Hippocampal formation (tissue), 2 donors: Measurements from ENCODE around the gene NDUFV2.
"Not testable (repeated sequence)": the region's sequence is repeated elsewhere in the genome, so short reads cannot be mapped to it uniquely, and the experiment has no call there.

Source experiments
- DNase-seq, 2 donors: peaks; one replicate each; lab custom pipeline; 2025; lab: John Stamatoyannopoulos, UW

Gene NDUFV2

DNA sequence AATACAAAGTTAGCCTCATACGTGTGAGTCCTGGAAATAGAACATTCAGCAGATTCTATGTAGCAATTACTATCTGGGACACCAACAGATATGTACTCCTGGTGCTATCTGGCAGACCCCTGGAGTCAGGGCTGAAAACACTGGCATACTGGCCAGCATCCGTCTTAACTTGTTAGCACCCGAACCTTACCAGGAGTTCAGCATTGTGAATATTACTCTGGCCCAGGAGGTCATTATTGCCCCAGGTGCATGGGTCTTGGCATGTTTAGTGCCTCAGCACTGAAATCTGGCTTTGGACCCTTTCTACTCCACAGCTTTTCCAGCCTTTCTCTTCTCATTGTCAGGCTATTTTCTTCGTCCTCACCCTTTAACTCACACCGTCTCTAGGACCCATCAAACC, 11.9 kb upstream of the NDUFV2 start:
- no peak for DNase-seq

DNA sequence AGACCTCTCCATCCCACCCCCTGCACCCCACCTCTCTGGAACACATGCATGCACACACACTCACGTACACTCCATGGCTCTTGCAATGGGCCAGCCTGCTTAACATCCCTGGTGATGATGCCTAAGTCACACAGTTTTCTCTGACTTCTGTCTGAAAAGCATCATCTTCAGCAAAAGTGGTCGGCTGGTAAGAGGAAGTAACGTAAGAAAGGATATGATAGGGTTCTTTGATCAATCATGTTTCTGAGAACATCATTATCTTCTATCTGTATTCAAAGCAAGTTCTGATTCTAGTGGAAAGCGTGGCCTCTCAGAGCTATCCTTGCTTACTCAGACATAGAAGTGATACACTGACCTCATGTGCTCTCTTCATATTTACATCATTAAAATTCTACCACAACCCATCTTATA, 11.4 kb upstream of the NDUFV2 start:
- no peak for DNase-seq

DNA sequence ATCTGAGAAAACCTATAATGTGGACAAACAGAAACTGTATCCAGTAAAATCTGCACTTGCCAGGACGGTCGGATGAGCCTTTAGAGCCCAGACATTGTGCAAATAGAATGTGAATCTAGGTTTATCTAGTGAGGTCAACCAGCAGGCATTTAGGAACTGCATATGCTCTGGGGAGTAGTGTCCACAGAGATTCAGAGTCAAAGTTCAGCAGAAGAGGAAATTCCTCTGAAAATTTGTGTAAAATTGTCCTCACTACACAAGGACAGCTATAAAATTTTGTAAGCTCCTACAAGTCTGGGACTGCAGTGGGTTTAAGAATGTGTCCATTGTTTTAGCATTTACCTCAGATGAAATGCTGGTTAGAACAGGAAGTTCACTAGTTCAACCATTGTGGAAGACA, 9.8 kb upstream of the NDUFV2 start:
- no peak for DNase-seq

DNA sequence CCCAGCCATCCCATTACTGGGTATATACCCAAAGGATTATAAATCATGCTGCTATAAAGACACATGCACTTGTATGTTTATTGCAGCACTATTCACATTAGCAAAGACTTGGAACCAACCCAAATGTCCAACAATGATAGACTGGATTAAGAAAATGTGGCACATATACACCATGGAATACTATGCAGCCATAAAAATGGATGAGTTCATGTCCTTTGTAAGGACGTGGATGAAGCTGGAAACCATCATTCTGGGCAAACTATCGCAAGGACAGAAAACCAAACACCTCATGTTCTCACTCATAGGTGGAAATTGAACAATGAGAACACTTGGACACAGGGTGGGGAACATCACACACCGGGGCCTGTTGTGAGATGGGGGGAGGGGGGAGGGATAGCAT, 9.4 kb upstream of the NDUFV2 start:
- DNase-seq = not testable (repeated sequence)

DNA sequence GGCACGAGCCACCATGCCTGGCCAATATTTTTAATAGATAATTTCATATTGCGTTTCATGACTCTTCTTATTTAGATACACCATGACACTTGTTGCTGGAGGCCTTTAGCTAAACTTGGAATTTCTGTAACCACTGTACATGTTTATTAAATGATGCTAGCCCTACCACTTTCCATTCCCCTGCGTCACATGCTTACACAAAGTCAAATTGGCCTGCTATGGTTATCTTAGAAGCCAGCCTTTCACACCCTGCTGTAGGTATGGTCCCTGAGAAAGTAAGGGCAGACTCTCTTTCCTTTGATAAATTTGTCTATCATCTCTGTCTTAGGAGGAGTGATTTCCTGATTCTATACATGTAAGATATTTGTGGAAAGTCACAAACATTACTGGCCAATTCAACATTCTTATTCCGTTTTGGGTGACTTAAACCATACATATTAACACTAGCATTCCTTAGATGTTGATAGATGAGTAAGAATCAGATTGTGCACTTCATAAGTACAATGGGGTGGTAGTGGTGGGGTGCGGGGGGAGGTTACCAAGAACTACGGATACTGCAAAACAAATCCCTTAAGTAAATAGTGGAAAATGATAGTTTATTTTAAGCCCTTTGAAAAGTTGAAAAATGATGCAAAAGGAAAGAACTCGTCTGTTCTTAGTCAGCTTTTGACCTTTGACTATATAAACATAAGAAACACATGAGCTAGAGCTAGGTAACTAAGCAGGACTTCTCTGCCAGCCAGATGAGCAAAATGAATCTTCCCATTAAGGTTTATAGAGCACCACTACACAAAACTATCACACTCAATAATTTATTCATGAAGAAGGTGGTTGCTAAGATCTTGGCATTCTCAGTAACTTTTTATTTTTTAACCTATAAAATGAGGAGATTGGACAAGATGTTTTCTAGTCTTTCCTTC, 7.9 kb upstream of the NDUFV2 start:
- DNase-seq = no peak

DNA sequence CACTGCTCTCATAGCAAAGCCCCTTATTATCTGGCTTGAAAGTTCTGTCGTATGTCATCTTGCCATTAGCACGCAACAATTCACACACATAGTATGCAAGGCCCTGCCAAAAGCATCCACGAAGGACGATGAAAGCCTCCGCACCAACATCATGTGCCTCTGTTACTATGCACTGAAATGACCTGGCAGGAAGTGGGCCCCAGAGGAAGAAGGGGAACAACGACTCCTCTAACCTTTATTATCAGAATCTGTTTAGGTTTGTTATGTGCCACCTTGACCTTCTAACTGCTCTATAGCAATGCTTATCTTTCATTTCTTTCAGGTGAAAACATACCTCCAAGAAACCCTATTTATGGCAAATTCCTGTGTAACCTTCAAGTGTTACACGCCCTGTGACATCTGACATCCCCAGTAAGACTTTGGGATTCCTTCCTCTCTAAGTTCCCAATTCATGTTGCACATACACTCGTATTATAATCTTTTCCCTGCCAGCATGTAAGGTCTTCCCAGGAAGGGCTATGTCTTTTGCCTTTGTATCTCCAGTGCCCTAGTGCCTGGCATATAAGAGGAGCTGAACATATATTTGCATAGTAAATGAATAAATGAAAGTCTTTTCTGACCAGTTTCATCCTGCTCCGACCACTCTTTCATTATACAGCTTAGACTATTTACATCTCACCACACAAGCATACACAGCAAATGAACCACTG, 7.0 kb upstream of the NDUFV2 start:
- no peak for DNase-seq

DNA sequence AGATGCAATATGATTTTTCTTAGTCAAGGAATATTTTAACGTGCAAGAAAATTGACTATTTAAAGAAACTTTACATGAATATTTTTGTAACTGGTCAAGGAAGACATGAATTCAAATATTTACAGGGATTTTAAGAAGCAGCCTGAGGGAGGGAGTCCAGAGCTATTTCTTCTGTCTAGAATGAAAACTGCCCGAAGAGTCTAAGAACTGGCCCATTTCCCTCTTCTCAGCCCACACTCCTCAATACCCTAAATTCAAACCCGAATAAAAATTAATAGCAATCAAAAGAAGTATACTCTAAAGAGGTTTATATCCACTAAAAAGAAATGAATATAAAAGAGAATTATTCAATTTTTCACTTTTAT, 6.5 kb upstream of the NDUFV2 start:
- no peak for DNase-seq

DNA sequence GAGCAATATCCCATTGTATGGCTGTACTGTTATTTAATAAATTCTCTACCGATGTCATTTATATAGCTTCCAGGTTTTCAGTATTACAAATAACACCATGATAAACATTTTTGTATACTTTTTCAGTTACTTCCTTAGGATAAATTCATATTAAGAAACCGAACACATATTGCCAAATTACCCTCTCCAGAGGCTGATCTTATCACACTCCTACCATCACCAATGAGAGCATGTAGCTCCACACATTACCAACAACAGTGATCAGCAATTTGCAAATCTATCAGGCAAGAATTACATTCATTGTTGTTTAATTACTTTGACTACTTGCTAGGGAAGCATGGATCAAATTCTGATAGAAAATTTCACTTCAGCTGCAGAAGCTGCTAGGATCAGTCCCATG, 5.8 kb upstream of the NDUFV2 start:
- DNase-seq = no peak

DNA sequence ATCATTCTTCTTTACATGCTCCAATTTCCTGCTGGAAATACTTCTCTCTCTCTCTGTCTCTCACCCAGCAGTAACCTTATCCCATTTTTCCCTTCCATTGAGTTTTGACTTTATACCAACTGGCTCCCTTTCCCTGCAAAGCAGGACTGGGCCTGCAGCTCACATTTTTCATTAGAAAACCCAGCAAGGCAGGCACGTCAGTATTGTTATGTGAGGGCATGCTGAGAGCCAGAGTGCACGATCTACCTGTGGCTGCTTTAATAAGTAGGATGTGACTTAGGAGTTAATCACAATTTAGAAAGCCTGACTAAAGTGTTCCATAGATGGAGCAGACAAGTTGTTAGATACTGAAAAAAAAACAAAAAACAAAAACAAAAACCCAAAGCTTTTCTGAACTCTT, 5.2 kb upstream of the NDUFV2 start:
- no peak for DNase-seq

DNA sequence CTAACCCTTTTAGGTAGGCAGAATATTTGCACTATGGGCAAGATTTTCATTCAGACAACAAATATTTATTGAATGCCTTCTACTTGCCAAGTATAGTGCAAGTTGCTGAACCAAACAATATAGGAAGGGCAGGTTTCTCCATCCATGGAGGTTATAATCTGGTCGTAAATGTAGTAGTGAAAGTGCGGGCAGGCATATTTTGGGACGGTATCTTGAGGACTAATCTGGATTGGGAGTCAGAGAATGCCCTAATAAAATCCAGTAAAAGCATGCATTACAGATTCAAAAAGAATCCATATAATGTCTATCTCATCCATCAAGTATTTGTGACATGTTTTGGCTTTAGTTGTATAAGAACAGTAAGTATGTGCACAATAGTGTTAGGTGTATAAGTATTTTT, 1.7 kb upstream of the NDUFV2 start:
- no peak for DNase-seq

DNA sequence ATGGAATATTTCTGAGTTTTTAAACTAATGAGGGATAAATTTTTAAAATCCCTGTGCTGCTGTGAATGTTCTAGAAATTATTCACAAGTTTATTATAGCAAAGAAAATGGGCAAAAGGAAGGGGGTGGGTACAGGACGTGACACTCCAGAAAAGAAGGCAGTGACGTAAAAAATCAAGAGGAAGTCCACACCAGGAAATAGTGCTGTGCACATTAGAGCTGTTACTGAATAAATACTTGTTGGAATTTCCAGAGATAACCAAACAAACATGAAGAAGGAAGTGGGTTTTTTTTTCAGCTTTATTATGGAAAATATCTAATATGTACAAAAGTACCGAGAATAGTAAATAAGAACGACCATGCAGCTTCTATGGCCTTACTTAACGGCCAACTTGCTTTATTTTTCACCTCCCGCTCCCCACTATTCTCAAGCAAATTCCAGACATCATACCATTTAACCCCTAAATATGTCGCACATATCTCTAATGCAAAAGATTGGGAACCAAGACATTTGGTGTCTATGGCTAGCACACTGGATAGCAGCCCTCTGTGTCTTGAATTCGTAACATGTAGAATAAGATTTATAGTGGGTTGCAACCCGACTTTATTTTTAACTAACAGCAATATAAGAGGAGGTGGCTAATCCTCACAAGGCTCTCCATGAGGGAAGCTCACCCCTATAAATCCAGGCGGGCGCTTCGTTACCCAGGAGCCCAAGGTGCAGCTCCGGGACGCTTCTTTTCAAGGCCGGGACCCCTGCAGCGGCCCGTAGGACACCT, 580 bp upstream of the NDUFV2 start:
- peak in 1 of 2 donors; percentile 47 for DNase-seq

DNA sequence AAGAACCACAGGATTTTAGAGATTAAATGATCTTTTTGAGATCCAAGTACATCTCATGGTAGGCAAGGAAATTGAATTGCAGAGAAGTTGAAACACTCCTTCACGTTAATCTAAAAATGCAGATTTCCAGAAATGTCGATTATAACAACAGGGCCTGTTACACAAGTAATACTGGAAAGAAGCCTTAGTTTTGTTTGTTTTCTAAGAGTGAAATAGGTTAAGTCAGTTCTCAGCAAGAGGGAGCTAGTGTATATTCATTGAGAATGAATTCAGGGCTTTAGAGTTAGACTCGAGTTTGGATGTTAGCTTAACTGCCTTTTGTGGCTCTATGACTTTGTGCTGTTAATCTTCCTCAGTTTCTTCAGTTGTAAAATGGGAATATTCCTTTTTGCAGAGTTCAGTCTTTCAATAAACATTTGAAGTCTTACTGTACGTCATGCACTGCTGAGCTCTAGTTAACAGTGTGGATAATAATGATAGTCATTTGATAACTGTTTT, 926 bp downstream of the NDUFV2 start:
- peak in 1 of 2 donors; percentile 26 for DNase-seq

DNA sequence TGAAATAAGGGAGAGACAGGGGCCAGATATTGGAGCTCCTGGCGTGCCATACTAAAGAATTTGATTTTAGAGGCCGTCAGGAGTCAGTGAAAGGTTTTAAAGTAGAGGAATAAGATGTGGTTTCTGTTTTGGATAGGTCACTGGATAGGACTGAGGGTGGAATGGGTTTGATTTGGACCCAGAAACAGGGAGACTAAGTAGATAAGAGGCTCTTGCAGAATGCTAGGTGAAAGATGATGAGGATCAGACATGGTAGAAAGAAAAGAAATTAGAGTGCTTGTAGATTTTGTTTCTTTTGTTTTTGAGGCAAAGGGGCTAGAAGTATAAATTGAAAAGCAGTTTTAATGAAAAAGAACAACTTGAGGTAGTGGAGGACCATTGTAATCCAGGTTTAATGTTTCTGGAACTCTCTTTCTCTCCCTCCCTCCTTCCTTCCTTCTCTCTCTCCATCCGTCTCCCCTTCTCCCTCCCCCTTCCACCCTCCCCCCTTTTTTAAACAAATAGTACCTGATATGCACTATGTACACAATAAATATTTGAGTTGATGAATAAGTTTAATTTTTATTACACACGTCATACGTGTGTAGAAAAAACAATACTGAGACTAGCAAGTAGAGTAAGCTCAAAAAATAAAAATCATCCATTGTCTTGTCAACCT, 1.9 kb downstream of the NDUFV2 start:
- no peak for DNase-seq

DNA sequence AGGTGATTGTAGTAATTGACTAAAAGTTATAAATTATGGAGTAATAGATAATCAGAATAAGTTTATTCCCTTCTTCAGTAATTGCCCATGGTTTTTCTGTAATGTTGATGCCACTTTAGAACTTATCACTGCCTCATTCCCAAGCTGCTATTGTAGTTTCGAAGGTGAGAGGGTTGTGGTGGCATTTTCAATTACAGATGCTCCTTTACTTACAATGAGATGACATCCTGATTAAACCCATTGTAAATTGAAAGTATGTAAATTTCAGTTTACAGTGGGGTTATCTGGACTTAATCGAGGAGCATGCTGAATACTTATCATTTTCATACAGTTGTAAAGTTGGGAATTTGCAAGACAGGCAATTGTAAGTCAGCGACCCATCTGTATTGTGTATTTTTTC, 2.9 kb downstream of the NDUFV2 start:
- DNase-seq = no peak

DNA sequence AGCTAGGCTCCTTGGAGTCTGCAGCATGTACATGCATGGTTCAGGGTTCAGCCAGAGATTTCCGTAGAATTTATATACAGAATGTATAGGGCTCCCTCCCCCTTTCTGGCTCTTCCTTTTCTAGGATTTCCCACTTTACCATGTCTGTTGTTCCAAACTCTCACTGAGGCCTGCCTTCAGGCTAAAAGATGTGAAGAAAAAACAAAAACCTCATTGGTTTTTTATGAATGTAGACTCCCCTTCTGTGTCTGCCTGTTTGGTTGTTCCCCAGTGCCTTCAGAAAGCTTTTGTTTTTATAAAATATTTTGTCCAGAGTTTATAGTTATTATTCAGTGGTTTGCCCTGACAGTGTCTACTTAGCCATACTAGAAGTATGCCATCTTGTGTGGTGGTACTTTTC, 3.6 kb downstream of the NDUFV2 start:
- no peak for DNase-seq

DNA sequence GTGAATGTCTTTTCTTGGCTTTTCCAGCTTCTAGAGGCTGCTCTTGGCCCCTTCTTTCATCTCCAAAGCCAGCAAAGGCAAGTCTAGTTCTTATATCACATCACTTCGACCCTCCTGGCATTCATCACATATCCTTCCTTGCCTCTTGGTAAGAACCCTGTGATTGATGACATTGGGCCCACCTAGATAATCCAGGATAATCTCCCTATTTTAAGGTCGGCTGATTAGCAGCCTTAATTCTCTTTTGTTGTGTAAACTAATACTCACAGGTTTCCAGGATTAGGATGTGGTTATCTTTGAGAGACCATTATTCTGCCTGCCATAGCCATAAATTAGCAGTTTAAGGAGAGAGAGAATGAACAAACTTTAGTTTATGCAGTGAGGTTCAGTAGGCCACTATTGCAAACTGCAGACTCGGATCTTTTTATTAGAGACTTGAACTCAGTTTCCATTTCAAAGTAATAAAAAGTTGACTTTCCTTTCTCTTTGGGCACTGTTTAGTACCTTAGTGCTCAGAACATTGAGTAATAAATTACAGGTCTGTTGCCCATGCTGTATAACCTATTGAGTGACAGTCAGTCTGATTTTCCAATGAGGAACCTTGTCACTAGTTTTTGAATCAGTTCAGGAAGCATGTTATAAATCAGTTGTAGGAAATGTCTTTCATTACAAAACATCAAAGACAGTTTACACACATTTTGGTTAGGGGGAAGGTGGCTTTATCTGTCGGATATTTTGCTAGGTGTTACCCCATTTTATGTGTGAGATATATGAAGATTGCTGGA, 4.5 kb downstream of the NDUFV2 start:
- no peak for DNase-seq

DNA sequence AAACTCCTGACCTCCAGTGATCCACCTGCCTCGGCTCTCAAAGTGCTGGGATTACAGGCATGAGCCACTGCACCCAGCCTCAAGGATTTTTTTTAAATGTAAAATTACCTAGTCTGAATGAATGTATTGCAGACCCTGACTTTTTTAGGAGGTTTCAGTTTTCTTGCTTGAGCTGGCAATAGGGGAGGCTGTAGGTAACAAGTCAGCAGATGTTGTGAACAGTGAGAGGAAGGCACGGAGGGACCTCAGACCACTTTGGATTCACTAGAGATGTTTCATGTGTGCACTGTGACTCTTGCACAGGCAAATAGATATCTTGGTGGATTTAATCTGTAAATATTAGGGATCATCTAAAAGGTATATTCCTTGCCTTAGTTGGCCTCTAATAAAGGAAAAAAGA, 6.4 kb downstream of the NDUFV2 start:
- DNase-seq = no peak

DNA sequence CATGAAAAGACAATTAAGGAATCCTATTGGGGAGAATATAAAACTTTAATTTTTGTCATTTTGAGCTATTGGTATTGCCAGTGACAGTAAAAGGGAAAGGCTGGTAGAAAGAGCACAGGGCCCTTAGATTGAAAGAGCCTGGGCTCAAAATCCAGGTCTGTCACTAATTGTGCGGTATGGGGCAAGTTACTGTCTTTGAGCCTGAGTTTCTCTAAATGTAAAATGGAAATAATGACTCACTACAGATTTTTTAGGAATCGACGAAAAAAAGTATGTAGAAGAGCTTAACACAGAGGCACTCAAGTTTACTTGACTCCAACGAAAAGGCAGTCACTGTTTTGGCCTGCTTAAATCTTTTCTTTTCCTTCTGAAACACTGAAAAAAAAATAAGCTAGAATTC, 7.0 kb downstream of the NDUFV2 start:
- no peak for DNase-seq

DNA sequence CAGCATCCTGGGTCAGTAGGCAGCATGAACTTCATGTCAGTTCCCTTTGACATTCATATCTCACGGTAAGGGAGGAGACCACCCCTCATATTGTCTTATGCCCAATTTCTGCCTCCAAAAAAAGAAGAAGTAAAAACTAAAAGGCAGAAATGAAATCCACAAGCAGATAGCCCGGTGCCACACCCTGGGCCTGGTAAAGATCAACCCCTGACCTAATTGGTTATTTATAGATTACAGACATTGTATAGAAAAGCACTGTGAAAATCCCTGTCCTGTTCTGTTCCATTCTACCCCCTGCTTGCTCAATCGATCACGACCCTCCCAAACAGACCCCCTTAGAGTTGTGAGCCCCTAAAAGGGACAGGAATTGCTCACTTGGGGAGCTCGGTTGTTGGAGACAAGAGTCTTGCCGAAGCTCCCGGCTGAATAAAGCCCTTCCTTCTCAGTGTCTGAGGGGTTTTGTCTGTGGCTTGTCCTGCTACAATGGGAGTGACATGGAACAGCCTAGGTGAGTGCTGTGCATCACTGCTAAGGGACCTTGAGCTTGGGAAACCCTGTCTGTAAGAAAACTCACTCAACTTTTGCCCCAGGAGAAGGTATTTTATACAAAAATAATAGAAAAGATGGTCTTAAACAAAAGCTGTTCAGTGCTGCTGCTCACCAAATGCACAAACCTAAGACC, 11.1 kb downstream of the NDUFV2 start:
- DNase-seq = no peak

DNA sequence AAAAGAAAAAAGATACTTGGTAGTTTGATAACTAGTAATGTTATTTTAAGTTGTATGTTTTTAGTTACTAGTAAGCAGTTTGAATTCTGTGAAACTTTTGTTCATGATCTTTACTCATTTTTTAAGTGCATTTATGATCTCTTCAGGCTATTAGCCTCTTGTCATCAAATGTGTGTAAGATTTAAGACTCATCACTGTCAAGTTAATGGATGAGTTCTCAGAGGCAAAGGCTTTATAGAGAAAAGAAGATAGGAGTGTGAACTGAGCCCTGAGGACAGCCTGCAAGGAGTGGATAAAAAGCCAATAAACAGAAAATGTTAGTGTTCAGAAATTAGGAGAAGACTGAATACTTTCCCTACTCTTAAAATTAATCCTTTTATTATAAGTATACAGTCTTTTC, 13.5 kb downstream of the NDUFV2 start:
- no peak for DNase-seq
